K562 (cell line): Measurements from ENCODE around the gene POMGNT1. TPM values are rescaled to one million over a fixed set of nuclear protein-coding genes. Genes with fewer than 3 reads are reported as not detected.
A peak's percentile ranks its signal among the peaks of the same experiment; 100 is the strongest.

ENCODE experiments used
- CHD1 ChIP-seq: fragments of 200-600 bp; sonication (generic); IDR thresholded peaks from one replicate; pipeline ENCODE4 v1.6.1; 2012; ENCODE audit warnings: mild to moderate bottlenecking, moderate library complexity, low read length, inconsistent platforms
- GTF3C2 ChIP-seq: IDR thresholded peaks from 3 replicates; pipeline ENCODE4 v1.6.1; 2011; ENCODE audit warnings: borderline replicate concordance, mild to moderate bottlenecking, moderate library complexity; ENCODE audit not compliant: insufficient read length; ENCODE audit errors: extremely low read depth
- KHSRP ChIP-seq: fragments of 450-650 bp; IDR thresholded peaks from 2 replicates; pipeline ENCODE4 v1.6.1; 2017
- MITF ChIP-seq: IDR thresholded peaks from 2 replicates; pipeline ENCODE4 v1.6.1; 2014; ENCODE audit warnings: antibody characterized with exemption
- NCOA6 ChIP-seq: fragments of 450-650 bp; IDR thresholded peaks from 2 replicates; pipeline ENCODE4 v1.6.1; 2017; ENCODE audit warnings: mild to moderate bottlenecking
- RB1 ChIP-seq: fragments of 450-650 bp; IDR thresholded peaks from 2 replicates; pipeline ENCODE4 v1.6.1; 2017; ENCODE audit warnings: low read depth, mild to moderate bottlenecking
- SAFB2 ChIP-seq: fragments of 200-400 bp; formaldehyde crosslinking; IDR thresholded peaks from 2 replicates; pipeline ENCODE4 v1.6.1; 2018; ENCODE audit warnings: borderline replicate concordance, low read length, low read depth, moderate library complexity; ENCODE audit not compliant: severe bottlenecking
- SRSF3 ChIP-seq: fragments of 200-400 bp; formaldehyde crosslinking; IDR thresholded peaks from 2 replicates; pipeline ENCODE4 v1.6.1; 2016; ENCODE audit warnings: mild to moderate bottlenecking, low read length, moderate library complexity; ENCODE audit not compliant: insufficient read depth
- TAF9B ChIP-seq: fragments of 450-650 bp; IDR thresholded peaks from 2 replicates; pipeline ENCODE4 v1.6.1; 2018; ENCODE audit warnings: mild to moderate bottlenecking; ENCODE audit not compliant: partially characterized antibody
- TARDBP ChIP-seq: fragments of 450-650 bp; IDR thresholded peaks from 2 replicates; pipeline ENCODE4 v1.6.1; 2016
- ZNF133 ChIP-seq: fragments of 250-450 bp; sonication (Bioruptor Pico); IDR thresholded peaks from 2 replicates; pipeline ENCODE4 v1.4.0; 2020; ENCODE audit warnings: mild to moderate bottlenecking
- ZNF143 ChIP-seq: sonication (generic); formaldehyde crosslinking; IDR thresholded peaks from 2 replicates; pipeline ENCODE4 v1.9.0; 2022; ENCODE audit warnings: mild to moderate bottlenecking, missing genetic modification reagents
- polyA plus RNA-seq, 8 experiments: library from polyadenylated mRNA; depleted of rRNA in 4 of 8; stranded (reverse) in 5 of 8; unstranded in 3 of 8; fragments of >200 nt; fragmentation: Nextera tagmentation in 2 of 8; fragmentation: Illumina TruSeq in 1 of 8; extraction: Ambion mirVana in 2 of 8; extraction: Trizol in 1 of 8; gene quantifications; 2 replicates each; pipeline versions ENCODE4 v1.2.1 to v1.2.3, GENCODE V29; 2011 to 2014; ENCODE audit warnings: inconsistent platforms in 1 of 8, missing spikeins in 1 of 8
- total RNA-seq, 7 experiments: library from RNA; depleted of rRNA in 6 of 7; stranded (reverse); fragments of >200 nt in 6 of 7; fragmentation: Illumina TruSeq in 2 of 7; extraction: Trizol in 2 of 7; gene quantifications; 2 replicates each; pipeline versions ENCODE4 v1.2.1 to v1.2.3, GENCODE V29; 2011 to 2021; ENCODE audit warnings: low replicate concordance in 1 of 7
- TF ChIP-seq, protein P1 (sequence below): sonication (generic); formaldehyde crosslinking; IDR thresholded peaks from 2 replicates; pipeline ENCODE4 v1.8.0; 2023; ENCODE audit warnings: missing genetic modification reagents, mild to moderate bottlenecking, borderline replicate concordance
- TF ChIP-seq, protein P2 (sequence below), 2 experiments: fragments of 150-350 bp in 1 of 2; IDR thresholded peaks; 2 replicates each; pipeline ENCODE4 v1.6.1; 2012 to 2016; ENCODE audit warnings: low read depth in 2 of 2, low read length in 2 of 2, mild to moderate bottlenecking in 1 of 2, moderate library complexity in 1 of 2

The POMGNT1 gene
- total and polyA plus RNA-seq, 9 of the 15 experiments (the other 6 are each of a cell fraction or from before 2014, with no cell fraction given), result 14.1 to 58.9 (median 37.8) TPM

- TF ChIP-seq MITF (no peak), RB1 (peak; percentile 54; the same call in 1 of the 2 replicates), CHD1 (no peak), KHSRP (no peak), SRSF3 (no peak), SAFB2 (no peak), GTF3C2 (no peak), ZNF143 (CRISPR knock-in tag) (no peak), TARDBP (no peak), TAF9B (no peak), NCOA6 (no peak), ZNF133 (CRISPR knock-in tag) (no peak)
- TF ChIP-seq, protein P1, sequence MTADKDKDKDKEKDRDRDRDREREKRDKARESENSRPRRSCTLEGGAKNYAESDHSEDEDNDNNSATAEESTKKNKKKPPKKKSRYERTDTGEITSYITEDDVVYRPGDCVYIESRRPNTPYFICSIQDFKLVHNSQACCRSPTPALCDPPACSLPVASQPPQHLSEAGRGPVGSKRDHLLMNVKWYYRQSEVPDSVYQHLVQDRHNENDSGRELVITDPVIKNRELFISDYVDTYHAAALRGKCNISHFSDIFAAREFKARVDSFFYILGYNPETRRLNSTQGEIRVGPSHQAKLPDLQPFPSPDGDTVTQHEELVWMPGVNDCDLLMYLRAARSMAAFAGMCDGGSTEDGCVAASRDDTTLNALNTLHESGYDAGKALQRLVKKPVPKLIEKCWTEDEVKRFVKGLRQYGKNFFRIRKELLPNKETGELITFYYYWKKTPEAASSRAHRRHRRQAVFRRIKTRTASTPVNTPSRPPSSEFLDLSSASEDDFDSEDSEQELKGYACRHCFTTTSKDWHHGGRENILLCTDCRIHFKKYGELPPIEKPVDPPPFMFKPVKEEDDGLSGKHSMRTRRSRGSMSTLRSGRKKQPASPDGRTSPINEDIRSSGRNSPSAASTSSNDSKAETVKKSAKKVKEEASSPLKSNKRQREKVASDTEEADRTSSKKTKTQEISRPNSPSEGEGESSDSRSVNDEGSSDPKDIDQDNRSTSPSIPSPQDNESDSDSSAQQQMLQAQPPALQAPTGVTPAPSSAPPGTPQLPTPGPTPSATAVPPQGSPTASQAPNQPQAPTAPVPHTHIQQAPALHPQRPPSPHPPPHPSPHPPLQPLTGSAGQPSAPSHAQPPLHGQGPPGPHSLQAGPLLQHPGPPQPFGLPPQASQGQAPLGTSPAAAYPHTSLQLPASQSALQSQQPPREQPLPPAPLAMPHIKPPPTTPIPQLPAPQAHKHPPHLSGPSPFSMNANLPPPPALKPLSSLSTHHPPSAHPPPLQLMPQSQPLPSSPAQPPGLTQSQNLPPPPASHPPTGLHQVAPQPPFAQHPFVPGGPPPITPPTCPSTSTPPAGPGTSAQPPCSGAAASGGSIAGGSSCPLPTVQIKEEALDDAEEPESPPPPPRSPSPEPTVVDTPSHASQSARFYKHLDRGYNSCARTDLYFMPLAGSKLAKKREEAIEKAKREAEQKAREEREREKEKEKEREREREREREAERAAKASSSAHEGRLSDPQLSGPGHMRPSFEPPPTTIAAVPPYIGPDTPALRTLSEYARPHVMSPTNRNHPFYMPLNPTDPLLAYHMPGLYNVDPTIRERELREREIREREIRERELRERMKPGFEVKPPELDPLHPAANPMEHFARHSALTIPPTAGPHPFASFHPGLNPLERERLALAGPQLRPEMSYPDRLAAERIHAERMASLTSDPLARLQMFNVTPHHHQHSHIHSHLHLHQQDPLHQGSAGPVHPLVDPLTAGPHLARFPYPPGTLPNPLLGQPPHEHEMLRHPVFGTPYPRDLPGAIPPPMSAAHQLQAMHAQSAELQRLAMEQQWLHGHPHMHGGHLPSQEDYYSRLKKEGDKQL (CRISPR knock-in tag), result no peak
- TF ChIP-seq, protein P2, sequence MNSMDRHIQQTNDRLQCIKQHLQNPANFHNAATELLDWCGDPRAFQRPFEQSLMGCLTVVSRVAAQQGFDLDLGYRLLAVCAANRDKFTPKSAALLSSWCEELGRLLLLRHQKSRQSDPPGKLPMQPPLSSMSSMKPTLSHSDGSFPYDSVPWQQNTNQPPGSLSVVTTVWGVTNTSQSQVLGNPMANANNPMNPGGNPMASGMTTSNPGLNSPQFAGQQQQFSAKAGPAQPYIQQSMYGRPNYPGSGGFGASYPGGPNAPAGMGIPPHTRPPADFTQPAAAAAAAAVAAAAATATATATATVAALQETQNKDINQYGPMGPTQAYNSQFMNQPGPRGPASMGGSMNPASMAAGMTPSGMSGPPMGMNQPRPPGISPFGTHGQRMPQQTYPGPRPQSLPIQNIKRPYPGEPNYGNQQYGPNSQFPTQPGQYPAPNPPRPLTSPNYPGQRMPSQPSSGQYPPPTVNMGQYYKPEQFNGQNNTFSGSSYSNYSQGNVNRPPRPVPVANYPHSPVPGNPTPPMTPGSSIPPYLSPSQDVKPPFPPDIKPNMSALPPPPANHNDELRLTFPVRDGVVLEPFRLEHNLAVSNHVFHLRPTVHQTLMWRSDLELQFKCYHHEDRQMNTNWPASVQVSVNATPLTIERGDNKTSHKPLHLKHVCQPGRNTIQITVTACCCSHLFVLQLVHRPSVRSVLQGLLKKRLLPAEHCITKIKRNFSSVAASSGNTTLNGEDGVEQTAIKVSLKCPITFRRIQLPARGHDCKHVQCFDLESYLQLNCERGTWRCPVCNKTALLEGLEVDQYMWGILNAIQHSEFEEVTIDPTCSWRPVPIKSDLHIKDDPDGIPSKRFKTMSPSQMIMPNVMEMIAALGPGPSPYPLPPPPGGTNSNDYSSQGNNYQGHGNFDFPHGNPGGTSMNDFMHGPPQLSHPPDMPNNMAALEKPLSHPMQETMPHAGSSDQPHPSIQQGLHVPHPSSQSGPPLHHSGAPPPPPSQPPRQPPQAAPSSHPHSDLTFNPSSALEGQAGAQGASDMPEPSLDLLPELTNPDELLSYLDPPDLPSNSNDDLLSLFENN (IDR thresholded peaks at IDR 0.05; ENCODE audit: low read depth in 2 of 2, low read length in 2 of 2), result no peak
Measured at GRCh38 chr1:46197964-46198811, at the start of gene POMGNT1 (continued).
